ENCODE results near the gene MEIOSIN.
"Not testable (repeated sequence)": the region's sequence is repeated elsewhere in the genome, so short reads cannot be mapped to it uniquely, and the experiment has no call there.

The MEIOSIN gene

DNA sequence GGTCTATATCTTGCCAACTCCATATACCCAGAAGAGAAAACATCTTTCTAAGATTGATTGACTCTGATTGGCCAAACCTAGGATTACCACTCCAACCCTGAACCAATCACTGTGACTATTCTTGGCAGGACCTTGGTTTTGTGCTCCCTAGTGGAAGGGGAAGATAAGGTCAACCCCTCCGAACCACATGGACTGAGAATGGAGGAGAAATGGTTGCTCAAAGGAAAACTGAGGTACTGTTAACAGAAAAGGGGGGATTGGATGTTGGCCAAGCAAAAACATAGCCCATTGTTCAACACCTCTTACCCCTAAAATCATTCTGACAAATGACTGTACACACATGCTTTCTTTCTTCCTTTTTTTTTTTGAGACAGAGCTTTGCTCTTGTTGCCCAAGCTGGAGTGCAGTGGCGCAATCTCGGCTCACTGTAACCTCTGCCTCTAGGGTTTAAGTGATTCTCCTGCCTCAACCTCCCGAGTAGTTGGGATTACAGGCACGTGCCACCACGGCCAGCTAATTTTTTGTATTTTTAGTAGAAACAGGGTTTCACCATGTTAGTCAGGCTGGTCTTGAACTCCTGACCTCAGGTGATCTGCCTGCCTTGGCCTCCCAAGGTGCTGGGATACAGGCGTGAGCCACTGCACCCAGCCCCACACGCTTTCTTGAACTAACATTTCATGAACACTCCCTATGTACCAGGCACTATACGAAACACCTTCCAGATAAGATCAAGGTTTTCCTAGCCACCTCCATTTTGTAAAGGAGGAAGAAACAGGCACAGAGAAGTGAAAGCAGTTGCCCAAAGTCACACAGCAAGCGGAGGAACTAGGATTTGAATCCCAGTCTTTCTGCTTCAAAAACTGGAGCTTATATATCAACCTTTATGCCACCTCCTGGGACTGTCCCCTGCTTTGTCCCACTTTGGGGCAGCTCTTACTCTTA is 6.5 kb downstream of the MEIOSIN start:
- Histone ChIP-seq H3K36me3 (ENCODE audit: control insufficient read depth, insufficient read depth, low read length) (no peaks in the 10 kb centered on the region), H3K27me3 (ENCODE audit: control insufficient read depth, insufficient read depth, low read length) (no peaks in the 10 kb centered on the region), H3K4me1 (ENCODE audit: control insufficient read depth, insufficient read depth, low read length) (no peaks in the 10 kb centered on the region), H3K27ac (ENCODE audit: low read depth, low read length) (no peak overlapping the region), H3K4me3 (ENCODE audit: low read length) (no peak overlapping the region), H3K9ac (ENCODE audit: low read length) (no peak overlapping the region)

DNA sequence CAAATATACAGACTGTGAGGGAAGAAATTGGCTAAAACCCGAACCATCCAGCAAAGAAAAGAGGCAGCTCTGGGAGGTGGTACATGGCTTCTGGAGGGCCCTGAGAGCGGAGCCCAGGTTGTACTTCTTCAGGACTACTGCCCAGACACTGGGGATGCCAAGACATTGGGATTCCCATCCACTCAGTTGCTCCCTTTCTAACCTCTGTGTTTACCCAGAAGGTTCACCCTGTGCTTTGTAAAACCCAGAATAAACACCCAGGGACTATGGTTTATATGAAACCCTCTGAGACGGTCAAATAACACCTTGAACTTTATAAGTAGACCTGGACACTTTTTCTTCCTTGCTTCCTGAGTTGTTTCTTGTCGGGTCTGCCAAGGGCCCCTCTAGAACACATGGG is 9.7 kb downstream of the MEIOSIN start:
- Histone ChIP-seq H3K9ac (ENCODE audit: low read length) (no peak overlapping the region), H3K36me3 (ENCODE audit: control insufficient read depth, insufficient read depth, low read length) (no peaks in the 10 kb centered on the region), H3K4me3 (ENCODE audit: low read length) (no peak overlapping the region), H3K27me3 (ENCODE audit: control insufficient read depth, insufficient read depth, low read length) (no peaks in the 10 kb centered on the region), H3K4me1 (ENCODE audit: control insufficient read depth, insufficient read depth, low read length) (no peaks in the 10 kb centered on the region), H3K27ac (ENCODE audit: low read depth, low read length) (no peak overlapping the region)

DNA sequence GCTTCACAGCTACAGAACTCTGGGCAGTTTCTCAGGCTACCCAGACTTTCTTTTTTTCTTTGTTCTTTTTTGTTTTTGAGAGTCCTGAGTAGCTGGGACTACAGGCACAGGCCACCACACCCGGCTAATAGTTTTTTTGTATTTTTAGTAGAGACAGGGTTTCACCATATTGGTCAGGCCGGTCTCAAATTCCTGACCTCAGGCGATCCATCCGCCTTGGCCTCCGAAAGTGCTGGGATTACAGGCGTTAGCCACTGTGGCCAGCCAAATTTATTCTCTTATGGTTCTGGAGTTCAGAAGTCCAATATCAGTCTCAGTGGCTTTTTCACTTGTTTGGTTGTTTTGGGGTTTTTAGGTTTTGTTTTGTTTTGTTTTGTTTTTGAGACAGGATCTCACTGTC is 12.4 kb downstream of the MEIOSIN start:
- H3K27ac ChIP-seq (ENCODE audit: low read depth, low read length), result no peak overlapping the region
- no peaks in the 10 kb centered on the region for H3K27me3 ChIP-seq (ENCODE audit: control insufficient read depth, insufficient read depth, low read length)
- H3K4me1 ChIP-seq (ENCODE audit: control insufficient read depth, insufficient read depth, low read length), result no peaks in the 10 kb centered on the region
- no peak overlapping the region for H3K9ac ChIP-seq (ENCODE audit: low read length)
- H3K36me3 ChIP-seq (ENCODE audit: control insufficient read depth, insufficient read depth, low read length), result no peaks in the 10 kb centered on the region
- no peak overlapping the region for H3K4me3 ChIP-seq (ENCODE audit: low read length)

DNA sequence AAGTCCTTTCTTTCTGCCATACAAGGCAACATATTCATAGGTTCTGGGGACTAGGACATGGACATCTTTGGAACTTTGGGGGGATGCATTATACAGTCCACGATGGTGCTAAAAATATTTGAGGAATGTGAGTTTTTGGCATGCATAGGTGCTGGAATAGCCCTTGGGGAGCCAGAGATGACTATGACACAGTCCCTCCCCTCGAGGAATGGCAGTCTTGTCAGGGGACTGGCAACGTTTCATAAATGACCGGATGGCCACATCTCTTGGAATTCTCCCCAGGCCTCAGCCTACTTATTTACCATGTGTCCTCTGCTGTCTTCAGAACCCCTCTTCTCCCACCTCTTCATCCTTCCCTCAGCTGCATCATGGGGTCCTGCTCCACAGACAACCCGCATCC is 13.6 kb downstream of the MEIOSIN start:
- Histone ChIP-seq H3K27me3 (ENCODE audit: control insufficient read depth, insufficient read depth, low read length) (no peaks in the 10 kb centered on the region), H3K36me3 (ENCODE audit: control insufficient read depth, insufficient read depth, low read length) (no peaks in the 10 kb centered on the region), H3K4me3 (ENCODE audit: low read length) (no peak overlapping the region), H3K27ac (ENCODE audit: low read depth, low read length) (no peak overlapping the region), H3K4me1 (ENCODE audit: control insufficient read depth, insufficient read depth, low read length) (no peaks in the 10 kb centered on the region), H3K9ac (ENCODE audit: low read length) (no peak overlapping the region)

DNA sequence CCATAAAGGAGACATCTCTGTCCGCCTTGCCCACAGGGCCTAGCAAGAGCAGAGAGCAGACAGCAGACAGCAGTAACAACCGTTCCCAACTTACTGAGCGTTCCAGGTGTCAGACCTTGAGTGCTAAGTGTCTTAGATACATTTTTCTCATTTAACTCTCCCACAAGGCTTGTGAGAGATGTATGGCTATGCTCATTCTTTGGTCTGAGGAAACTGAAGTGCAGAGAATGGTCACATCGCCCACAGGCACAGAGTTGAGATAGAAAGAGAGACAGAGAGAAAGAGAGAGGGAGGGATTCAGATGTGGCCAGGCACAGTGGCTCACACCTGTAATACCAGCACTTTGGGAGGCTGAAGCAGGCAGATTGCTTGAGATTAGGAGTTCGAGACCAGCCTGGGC is 14.3 kb downstream of the MEIOSIN start:
- Histone ChIP-seq H3K27ac (ENCODE audit: low read depth, low read length) (no peak overlapping the region), H3K4me1 (ENCODE audit: control insufficient read depth, insufficient read depth, low read length) (no peaks in the 10 kb centered on the region), H3K9ac (ENCODE audit: low read length) (no peak overlapping the region), H3K27me3 (ENCODE audit: control insufficient read depth, insufficient read depth, low read length) (no peaks in the 10 kb centered on the region), H3K36me3 (ENCODE audit: control insufficient read depth, insufficient read depth, low read length) (no peaks in the 10 kb centered on the region), H3K4me3 (ENCODE audit: low read length) (no peak overlapping the region)

DNA sequence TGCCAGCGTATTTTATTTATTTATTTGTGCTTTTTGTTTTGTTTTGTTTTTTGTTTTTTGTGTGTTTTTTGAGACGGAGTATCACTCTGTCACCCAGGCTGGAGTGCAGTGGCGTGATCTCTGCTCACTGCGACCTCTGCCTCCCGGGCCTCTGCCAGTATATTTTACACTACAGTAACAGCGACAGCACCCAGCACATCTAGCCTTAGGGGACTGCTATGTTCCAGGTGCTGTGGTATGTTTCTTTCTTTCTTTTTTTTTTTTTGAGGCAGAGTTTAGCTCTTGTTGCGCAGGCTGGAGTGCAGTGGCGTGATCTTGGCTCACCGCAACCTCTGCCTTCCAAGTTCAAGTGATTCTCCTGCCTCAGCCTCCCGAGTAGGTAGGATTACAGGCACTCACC is 18.2 kb downstream of the MEIOSIN start:
- H3K36me3 ChIP-seq (ENCODE audit: control insufficient read depth, insufficient read depth, low read length), result not testable (repeated sequence)

DNA sequence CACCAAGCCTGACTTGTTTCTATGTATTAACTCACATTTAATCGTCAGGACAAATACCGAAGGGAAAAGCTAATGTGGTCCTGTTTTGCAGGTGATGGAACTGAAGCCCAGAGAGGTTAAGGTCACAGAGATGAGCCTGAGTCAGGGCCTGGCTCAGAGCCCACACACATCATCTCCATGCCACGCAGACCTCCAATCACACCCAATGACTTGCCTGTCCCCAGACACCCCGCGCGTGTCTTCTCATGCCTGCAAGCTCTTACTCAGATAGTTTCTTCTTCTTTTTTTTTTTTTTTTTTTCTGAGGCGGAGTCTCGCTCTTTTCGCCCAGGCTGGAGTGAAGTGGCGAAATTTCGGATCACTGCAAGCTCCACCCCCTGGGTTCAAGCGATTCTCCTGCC is 19.4 kb downstream of the MEIOSIN start:
- no peaks in the 10 kb centered on the region for H3K36me3 ChIP-seq (ENCODE audit: control insufficient read depth, insufficient read depth, low read length)

More for the DNA sequence above, 18.2 kb downstream of the MEIOSIN start:
- not testable (repeated sequence) for H3K4me1 ChIP-seq (ENCODE audit: control insufficient read depth, insufficient read depth, low read length); H3K27me3 ChIP-seq (ENCODE audit: control insufficient read depth, insufficient read depth, low read length); H3K27ac ChIP-seq (ENCODE audit: low read depth, low read length); H3K4me3 ChIP-seq (ENCODE audit: low read length); H3K9ac ChIP-seq (ENCODE audit: low read length)

DNA sequence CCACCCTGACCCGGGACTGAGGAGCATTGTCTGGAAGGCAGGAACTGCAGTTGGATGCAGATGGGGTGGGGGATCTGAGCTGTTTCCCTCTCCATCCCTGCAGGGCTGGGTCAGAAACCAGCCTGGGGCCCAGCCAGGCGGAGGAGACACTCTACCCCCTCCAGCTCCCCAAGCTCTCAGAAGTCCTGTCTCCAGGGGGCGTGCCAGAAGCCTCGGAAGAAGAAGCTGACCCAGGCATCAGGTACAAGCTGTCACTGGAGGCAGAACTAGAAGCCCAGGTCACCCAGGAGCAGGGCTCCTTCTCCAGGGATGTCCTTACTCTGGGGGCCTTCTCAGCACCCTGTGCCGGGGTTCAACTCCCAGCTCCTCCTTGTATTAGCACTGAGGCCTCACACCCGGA is 20.3 kb downstream of the MEIOSIN start:
- Histone ChIP-seq H3K36me3 (ENCODE audit: control insufficient read depth, insufficient read depth, low read length) (no peaks in the 10 kb centered on the region), H3K4me3 (ENCODE audit: low read length) (no peak overlapping the region), H3K4me1 (ENCODE audit: control insufficient read depth, insufficient read depth, low read length) (no peaks in the 10 kb centered on the region), H3K27me3 (ENCODE audit: control insufficient read depth, insufficient read depth, low read length) (no peaks in the 10 kb centered on the region), H3K9ac (ENCODE audit: low read length) (no peak overlapping the region), H3K27ac (ENCODE audit: low read depth, low read length) (no peak overlapping the region)

More for the DNA sequence above, 19.4 kb downstream of the MEIOSIN start:
- Histone ChIP-seq H3K27me3 (ENCODE audit: control insufficient read depth, insufficient read depth, low read length) (no peaks in the 10 kb centered on the region), H3K4me1 (ENCODE audit: control insufficient read depth, insufficient read depth, low read length) (no peaks in the 10 kb centered on the region), H3K4me3 (ENCODE audit: low read length) (no peak overlapping the region), H3K27ac (ENCODE audit: low read depth, low read length) (no peak overlapping the region), H3K9ac (ENCODE audit: low read length) (no peak overlapping the region)

DNA sequence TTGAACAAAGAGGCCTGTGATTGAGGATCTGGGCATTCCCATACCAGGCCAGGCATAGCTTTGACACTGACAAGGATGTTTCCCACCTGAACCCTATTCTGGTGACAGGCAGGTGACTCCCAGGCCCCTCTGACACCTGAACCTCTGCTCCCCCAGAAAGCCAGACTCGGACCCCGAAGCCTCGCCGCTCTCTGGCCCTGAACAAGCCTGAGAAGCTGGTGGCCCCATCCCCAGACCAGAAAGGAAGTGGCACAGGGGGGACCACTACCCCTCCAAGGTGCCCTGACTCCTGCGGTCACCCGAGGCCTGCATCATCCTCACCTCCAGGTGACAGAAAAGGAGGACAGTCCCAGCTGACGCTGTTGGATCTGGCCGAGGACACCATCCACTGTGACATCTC is 21.1 kb downstream of the MEIOSIN start:
- H3K4me3 ChIP-seq (ENCODE audit: low read length), result no peak overlapping the region
- no peaks in the 10 kb centered on the region for H3K4me1 ChIP-seq (ENCODE audit: control insufficient read depth, insufficient read depth, low read length)
- H3K36me3 ChIP-seq (ENCODE audit: control insufficient read depth, insufficient read depth, low read length), result no peaks in the 10 kb centered on the region
- H3K9ac ChIP-seq (ENCODE audit: low read length), result no peak overlapping the region
- H3K27me3 ChIP-seq (ENCODE audit: control insufficient read depth, insufficient read depth, low read length), result no peaks in the 10 kb centered on the region
- no peak overlapping the region for H3K27ac ChIP-seq (ENCODE audit: low read depth, low read length)

DNA sequence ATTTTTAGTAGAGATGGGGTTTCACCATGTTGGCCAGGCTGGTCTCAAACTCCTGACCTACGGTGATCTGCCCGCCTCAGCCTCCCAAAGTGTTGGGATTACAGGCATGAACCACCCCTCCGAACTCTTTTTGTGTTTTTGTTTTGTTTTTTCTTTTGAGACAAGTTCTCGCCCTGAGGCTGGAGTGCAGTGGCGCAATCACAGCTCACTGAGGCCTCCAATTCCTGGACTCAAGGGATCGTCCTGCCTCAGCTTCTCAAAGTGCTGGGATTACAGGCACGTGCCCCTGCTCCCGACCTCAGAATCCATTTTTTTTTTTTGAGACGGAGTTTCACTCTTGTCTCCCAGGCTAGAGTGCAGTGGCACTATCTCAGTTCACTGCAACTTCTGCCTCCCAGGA is 24.5 kb downstream of the MEIOSIN start:
- H3K4me3 ChIP-seq (ENCODE audit: low read length), result no peak overlapping the region
- H3K27me3 ChIP-seq (ENCODE audit: control insufficient read depth, insufficient read depth, low read length), result no peaks in the 10 kb centered on the region
- no peak overlapping the region for H3K9ac ChIP-seq (ENCODE audit: low read length)
- no peaks in the 10 kb centered on the region for H3K36me3 ChIP-seq (ENCODE audit: control insufficient read depth, insufficient read depth, low read length)
- no peak overlapping the region for H3K27ac ChIP-seq (ENCODE audit: low read depth, low read length)
- H3K4me1 ChIP-seq (ENCODE audit: control insufficient read depth, insufficient read depth, low read length), result no peaks in the 10 kb centered on the region

DNA sequence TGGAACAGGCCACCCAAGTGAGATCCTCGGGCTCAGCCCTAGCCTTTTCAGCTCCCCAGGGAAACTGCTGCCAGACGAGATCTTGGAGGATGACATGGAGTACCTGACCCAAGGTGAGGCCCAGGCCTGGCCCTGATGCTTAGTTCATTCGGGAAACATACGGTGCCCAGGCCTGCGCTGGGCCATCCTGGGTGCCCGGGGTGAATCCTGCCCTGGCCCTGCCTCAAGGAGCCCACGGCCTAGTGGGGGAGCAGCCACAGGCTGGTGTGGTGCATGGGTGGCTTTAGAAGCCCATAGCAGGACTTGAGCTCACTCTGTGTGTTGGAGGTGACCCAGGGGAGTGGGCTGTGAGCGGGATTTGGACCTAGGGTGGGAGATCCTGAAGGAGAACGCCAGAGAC is 25.7 kb downstream of the MEIOSIN start:
- H3K27me3 ChIP-seq (ENCODE audit: control insufficient read depth, insufficient read depth, low read length), result no peaks in the 10 kb centered on the region
- H3K36me3 ChIP-seq (ENCODE audit: control insufficient read depth, insufficient read depth, low read length), result no peaks in the 10 kb centered on the region
- H3K9ac ChIP-seq (ENCODE audit: low read length), result no peak overlapping the region
- peaks cover 6% of the 10 kb centered on the region for H3K4me1 ChIP-seq (ENCODE audit: control insufficient read depth, insufficient read depth, low read length)
- no peak overlapping the region for H3K4me3 ChIP-seq (ENCODE audit: low read length)
- H3K27ac ChIP-seq (ENCODE audit: low read depth, low read length), result no peak overlapping the region

DNA sequence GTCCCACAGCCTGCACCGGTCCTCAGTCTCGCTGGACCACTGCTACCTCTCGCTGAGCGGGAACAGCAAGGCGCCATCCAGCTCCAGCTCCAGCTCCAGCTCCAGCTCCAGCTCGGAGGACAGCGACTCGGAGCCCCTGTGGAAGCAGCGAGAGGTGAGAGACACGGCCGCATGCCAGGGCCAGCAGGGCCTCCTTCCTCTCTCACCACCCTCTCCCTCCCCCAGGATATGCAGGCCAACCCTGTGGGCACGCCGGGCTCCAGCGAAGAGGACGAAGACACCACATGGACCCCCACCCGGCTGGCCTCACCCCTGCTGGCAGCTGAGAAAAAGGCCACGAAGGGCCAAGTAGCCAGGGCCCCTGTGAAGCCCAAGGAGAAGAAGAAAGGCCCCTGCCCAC is 28.5 kb downstream of the MEIOSIN start:
- H3K4me3 ChIP-seq (ENCODE audit: low read length), result no peak overlapping the region
- peaks cover 32% of the 10 kb centered on the region for H3K4me1 ChIP-seq (ENCODE audit: control insufficient read depth, insufficient read depth, low read length)
- no peaks in the 10 kb centered on the region for H3K36me3 ChIP-seq (ENCODE audit: control insufficient read depth, insufficient read depth, low read length)
- no peaks in the 10 kb centered on the region for H3K27me3 ChIP-seq (ENCODE audit: control insufficient read depth, insufficient read depth, low read length)
- H3K27ac ChIP-seq (ENCODE audit: low read depth, low read length), result no peak overlapping the region
- H3K9ac ChIP-seq (ENCODE audit: low read length), result no peak overlapping the region

Data from rectal smooth muscle tissue (tissue), 1 donor.